ENCODE results near the gene LDLRAD3.

DNA sequence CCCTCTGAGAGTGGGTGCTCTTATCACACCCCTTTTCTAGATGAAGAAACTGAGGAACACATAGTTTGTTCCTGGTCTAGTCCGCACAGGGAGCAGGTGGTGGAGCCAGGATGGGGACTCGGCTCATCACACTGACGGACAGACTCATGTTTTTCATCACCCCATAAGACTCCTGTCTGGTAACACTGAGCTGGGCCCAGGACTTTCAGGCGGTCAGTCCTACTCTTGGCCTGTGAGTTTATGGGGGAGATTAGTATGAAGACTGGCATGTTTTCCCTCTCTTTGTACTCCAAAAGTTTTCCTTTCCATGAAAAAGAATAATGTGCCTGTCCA is 160.8 kb downstream of the LDLRAD3 start:
- TF ChIP-seq, protein P1, sequence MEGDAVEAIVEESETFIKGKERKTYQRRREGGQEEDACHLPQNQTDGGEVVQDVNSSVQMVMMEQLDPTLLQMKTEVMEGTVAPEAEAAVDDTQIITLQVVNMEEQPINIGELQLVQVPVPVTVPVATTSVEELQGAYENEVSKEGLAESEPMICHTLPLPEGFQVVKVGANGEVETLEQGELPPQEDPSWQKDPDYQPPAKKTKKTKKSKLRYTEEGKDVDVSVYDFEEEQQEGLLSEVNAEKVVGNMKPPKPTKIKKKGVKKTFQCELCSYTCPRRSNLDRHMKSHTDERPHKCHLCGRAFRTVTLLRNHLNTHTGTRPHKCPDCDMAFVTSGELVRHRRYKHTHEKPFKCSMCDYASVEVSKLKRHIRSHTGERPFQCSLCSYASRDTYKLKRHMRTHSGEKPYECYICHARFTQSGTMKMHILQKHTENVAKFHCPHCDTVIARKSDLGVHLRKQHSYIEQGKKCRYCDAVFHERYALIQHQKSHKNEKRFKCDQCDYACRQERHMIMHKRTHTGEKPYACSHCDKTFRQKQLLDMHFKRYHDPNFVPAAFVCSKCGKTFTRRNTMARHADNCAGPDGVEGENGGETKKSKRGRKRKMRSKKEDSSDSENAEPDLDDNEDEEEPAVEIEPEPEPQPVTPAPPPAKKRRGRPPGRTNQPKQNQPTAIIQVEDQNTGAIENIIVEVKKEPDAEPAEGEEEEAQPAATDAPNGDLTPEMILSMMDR (conservative IDR thresholded peaks at IDR 0.05 in 1 of 2, IDR thresholded peaks at IDR 0.05 in 1 of 2; ENCODE audit: extremely low read depth in 1 of 2, insufficient read depth in 1 of 2, low read depth in 1 of 2, low read length in 2 of 2): no peak
- no peak for TF ChIP-seq EZH2 (IDR thresholded peaks at IDR 0.05; ENCODE audit: borderline replicate concordance, low read length)

Measured in mammary epithelial cell (primary cell).